SU-DHL-6 (cell line): Measurements from ENCODE around the gene BAMBI.

Source experiments
- CTCF ChIP-seq: fragments of 200-600 bp; sonication (generic); IDR thresholded peaks from one replicate; pipeline ENCODE4 v1.5.1; 2017; ENCODE audit warnings: antibody characterized with exemption, mild to moderate bottlenecking, low read length, moderate library complexity; ENCODE audit not compliant: insufficient read depth, poor library complexity, severe bottlenecking
- EZH2phosphoT487 ChIP-seq: fragments of 200-600 bp; sonication (generic), shearing (Covaris generic); conservative IDR thresholded peaks from 2 replicates; pipeline ENCODE4 v1.6.1; 2018; ENCODE audit warnings: mild to moderate bottlenecking, antibody characterized with exemption, low read length, moderate library complexity, mixed read lengths

GRCh38 chr10:28674782-28675181 is 2.5 kb upstream of the BAMBI start:
- TF ChIP-seq CTCF (no peak), EZH2phosphoT487 (no peak)
